Kidney (tissue), 14 donors: ENCODE results near the gene DLX4. TPM values are rescaled to one million over a fixed set of nuclear protein-coding genes. Genes with fewer than 3 reads are reported as not detected.

Experiments
- DNase-seq, 5 donors: peaks; one replicate each; pipeline ENCODE4 v3.0.0-alpha.2; 2013 to 2020
- FAIRE-seq: peaks from 2 replicates; lab custom pipeline; 2012; peaks lifted over from hg19 to GRCh38; lab: Jason Lieb, UNC
- H3K27ac ChIP-seq, 2 donors: one replicate each; pipeline ENCODE4 v1.7.0; 2013; ENCODE audit warnings: low read depth in 2 of 2, low read length in 2 of 2, inconsistent platforms in 1 of 2
- H3K27me3 ChIP-seq: one replicate; pipeline ENCODE4 v1.7.1; 2013; ENCODE audit warnings: low read length, inconsistent platforms; ENCODE audit not compliant: control insufficient read depth, insufficient read depth
- H3K36me3 ChIP-seq, 3 donors: one replicate each; pipeline versions ENCODE4 v1.7.0 to v1.7.1; 2013; ENCODE audit warnings: low read length in 3 of 3, control low read depth in 1 of 3, inconsistent platforms in 1 of 3; ENCODE audit not compliant: insufficient read depth in 3 of 3, control insufficient read depth in 2 of 3
- H3K4me1 ChIP-seq, 3 donors: one replicate each; pipeline versions ENCODE4 v1.7.0 to v1.7.1; 2013; ENCODE audit warnings: low read length in 3 of 3, inconsistent platforms in 1 of 3, low read depth in 1 of 3; ENCODE audit not compliant: control insufficient read depth in 2 of 3, insufficient read depth in 2 of 3
- H3K4me3 ChIP-seq, 3 donors: one replicate each; pipeline versions ENCODE4 v1.7.0 to v1.8.1; 2013; ENCODE audit warnings: low read length in 3 of 3, control low read depth in 1 of 3, inconsistent platforms in 1 of 3
- H3K9ac ChIP-seq, 3 donors: one replicate each; pipeline versions ENCODE4 v1.7.0 to v1.7.1; 2013; ENCODE audit warnings: low read length in 3 of 3, control low read depth in 1 of 3, inconsistent platforms in 1 of 3
- H3K9me3 ChIP-seq, 3 donors: one replicate each; pipeline versions ENCODE4 v1.7.0 to v1.7.1; 2013; ENCODE audit warnings: low read length in 3 of 3, control low read depth in 1 of 3, inconsistent platforms in 1 of 3; ENCODE audit not compliant: control insufficient read depth in 2 of 3, insufficient read depth in 1 of 3
- CTCF ChIP-seq: IDR thresholded peaks from 3 replicates; pipeline ENCODE4 v1.5.1; 2012; ENCODE audit warnings: mild to moderate bottlenecking, moderate library complexity, borderline replicate concordance; ENCODE audit not compliant: insufficient read depth; ENCODE audit errors: extremely low read depth
- intact Hi-C: fragments of 100-400 bp; cut with DNase I; formaldehyde crosslinking; loops from one replicate; pipeline ENCODE4 v1.11.1; 2022
- polyA plus RNA-seq: library from polyadenylated mRNA; stranded (reverse); fragments of 350-450 nt; fragmentation: Illumina TruSeq; extraction: RNeasy Lipid Tissue Mini Kit (QIAGEN cat#74804); gene quantifications from one replicate; pipeline ENCODE4 v1.2.3, GENCODE V29; 2014; ENCODE audit warnings: low read depth, low replicate concordance; ENCODE audit not compliant: insufficient read depth
- total RNA-seq: library from RNA; stranded (reverse); fragmentation: NEBNext Ultra II Directional; extraction: Animal tissue kit (Norgen Biotek cat#: 25700); gene quantifications from one replicate; pipeline ENCODE4 v1.2.1, GENCODE V29; 2021
- donor health status: control.
- donor health status: control.
- donor health status: control.
- donor health status: control.
- donor health status: control.
- donor health status: DM: yes; HTN: yes; CAD: no.
- donor health status: Normal renal cell carcinoma (clear cell type).

The DLX4 gene
- total and polyA plus RNA-seq, 2 donors from 2014 or later = 0.44 TPM; not detected in 1

DNA sequence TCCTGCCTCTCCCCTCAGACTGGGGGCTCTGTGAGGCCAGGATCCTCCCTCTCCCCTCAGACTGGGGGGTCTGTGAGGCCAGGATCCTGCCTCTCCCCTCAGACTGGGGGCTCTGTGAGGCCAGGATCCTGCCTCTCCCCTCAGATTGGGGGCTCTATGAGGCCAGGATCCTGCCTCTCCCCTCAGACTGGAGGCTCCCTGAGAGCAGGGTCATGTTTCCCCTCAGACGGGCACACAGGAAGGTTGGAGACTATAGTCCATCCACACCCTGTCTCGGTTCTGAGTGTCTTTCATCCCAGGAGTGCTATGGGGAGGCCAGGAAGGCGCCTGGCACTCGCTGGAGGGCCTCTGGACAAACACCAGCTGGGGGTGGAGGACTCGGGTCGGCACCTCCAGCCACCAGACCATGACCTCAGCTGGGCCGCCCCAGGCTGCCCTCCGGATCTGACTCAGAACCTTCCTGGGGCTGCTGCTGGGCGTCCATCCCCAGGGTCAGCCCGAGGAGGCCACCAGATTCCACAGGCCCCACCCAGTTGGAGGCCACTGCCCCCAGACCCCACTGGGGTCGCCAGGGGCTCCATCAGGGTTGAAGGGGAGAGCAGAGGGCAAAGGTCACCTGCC, 21.9 kb upstream of the DLX4 start:
- H3K4me3 ChIP-seq = no peak overlapping the region
- no peaks in the 10 kb centered on the region for H3K9me3 ChIP-seq
- FAIRE-seq (no peak), DNase-seq (no peak)
- intact Hi-C loops = no loop called here
- H3K36me3 ChIP-seq = no peaks in the 10 kb centered on the region
- H3K9ac ChIP-seq = no peak overlapping the region
- no peaks in the 10 kb centered on the region for H3K4me1 ChIP-seq
- no peaks in the 10 kb centered on the region for H3K27me3 ChIP-seq
- no peak overlapping the region for H3K27ac ChIP-seq
- TF ChIP-seq CTCF = no peak

DNA sequence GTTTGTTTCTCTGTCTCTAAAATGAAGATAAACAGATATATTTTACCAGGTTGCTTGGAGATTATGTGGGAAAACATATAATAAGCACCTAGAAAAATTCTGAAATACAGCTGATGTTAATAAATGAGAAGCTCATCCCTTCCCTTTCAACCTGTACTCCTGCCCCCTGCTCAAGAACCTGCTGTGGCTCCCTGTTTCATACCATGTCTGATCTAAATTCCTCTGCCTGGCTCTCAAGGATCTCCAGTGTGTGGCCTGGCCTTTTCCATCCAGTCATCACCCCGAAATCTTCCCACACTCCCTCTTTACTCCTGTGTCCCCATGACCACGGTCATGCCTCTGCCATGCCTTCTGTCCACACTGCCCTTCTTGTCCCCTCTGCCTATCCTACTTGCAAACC, 19.4 kb upstream of the DLX4 start:
- Histone ChIP-seq H3K4me1 (no peaks in the 10 kb centered on the region), H3K27ac (no peak overlapping the region), H3K4me3 (no peak overlapping the region), H3K9me3 (no peaks in the 10 kb centered on the region), H3K27me3 (no peaks in the 10 kb centered on the region), H3K9ac (no peak overlapping the region), H3K36me3 (no peaks in the 10 kb centered on the region)
- DNase-seq (no peak), FAIRE-seq (no peak)
- intact Hi-C loops = no loop called here
- TF ChIP-seq CTCF = no peak

DNA sequence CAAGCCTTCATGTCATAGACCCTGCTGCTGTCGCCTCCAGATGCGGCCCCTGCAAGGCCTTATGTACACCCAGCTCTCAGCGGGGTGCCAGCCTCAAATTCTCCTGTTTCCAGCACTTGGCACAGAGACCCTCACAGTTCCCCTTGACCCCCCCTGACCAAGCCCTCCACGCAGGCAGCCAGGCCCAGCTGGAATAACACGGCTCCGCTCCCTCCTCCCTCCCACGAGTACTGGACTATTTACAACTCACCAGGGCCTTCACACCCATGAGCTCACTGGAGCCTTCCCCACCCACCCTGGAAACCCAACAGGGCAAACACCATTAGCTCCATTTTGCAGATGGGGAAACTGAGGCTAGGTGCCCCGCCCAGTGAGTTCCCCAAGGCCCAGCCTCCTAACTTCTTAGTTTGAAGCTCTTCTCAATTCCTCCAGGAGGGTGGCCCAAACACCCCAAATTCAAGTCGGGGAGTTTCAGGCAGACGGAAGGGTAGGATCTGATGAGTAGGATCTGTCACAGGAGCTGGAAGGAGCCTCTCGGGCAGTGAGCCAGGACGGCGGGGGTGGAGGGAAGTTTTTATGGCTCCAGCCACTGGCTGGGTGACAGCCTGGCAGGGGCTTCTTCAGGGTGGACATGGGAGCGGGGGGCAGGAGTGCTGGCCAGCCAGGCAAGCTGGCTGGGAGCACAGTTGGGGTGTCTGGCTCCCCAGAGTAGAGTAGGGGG, 17.5 kb upstream of the DLX4 start:
- no peaks in the 10 kb centered on the region for H3K9me3 ChIP-seq
- H3K9ac ChIP-seq = no peak overlapping the region
- H3K36me3 ChIP-seq = no peaks in the 10 kb centered on the region
- H3K27ac ChIP-seq = no peak overlapping the region
- H3K27me3 ChIP-seq = no peaks in the 10 kb centered on the region
- DNase-seq (peak in 2 of 5 donors; percentile 39 to 61), FAIRE-seq (no peak)
- TF ChIP-seq CTCF = no peak
- H3K4me3 ChIP-seq = no peak overlapping the region
- no peaks in the 10 kb centered on the region for H3K4me1 ChIP-seq
- intact Hi-C loops = no loop called here
